Mucosa of descending colon (tissue), 3 donors: ENCODE data around the gene GTF2IRD1. TPM values are rescaled to one million over a fixed set of nuclear protein-coding genes. Genes with fewer than 3 reads are reported as not detected.
"Not testable (repeated sequence)": the region's sequence is repeated elsewhere in the genome, so short reads cannot be mapped to it uniquely, and the experiment has no call there.

Experiments used
- ATAC-seq: fragments of 200-7000 bp; cut with Tn5 transposase; one replicate; pipeline ENCODE4 v1.9.1; 2020; ENCODE audit warnings: mild to moderate bottlenecking, moderate library complexity
- DNase-seq, 3 donors: peaks; one replicate each; pipeline ENCODE4 v3.0.0-alpha.2; 2020
- H3K36me3 ChIP-seq: fragments of 200-600 bp; one replicate; pipeline ENCODE4 v1.8.0; 2021; ENCODE audit warnings: low read depth, mild to moderate bottlenecking
- H3K4me1 ChIP-seq: fragments of 200-600 bp; one replicate; pipeline ENCODE4 v1.8.0; 2021; ENCODE audit warnings: low read depth, mild to moderate bottlenecking
- H3K4me3 ChIP-seq: fragments of 200-600 bp; one replicate; pipeline ENCODE4 v1.8.0; 2021; ENCODE audit warnings: mild to moderate bottlenecking
- H3K9me3 ChIP-seq: fragments of 200-600 bp; one replicate; pipeline ENCODE4 v1.8.0; 2021; ENCODE audit warnings: mild to moderate bottlenecking
- intact Hi-C, 2 donors: fragments of 100-400 bp; cut with DNase I in 1 of 2; cut with micrococcal nuclease in 1 of 2; formaldehyde crosslinking; loops; one replicate each; pipeline versions ENCODE4 v1.11.0 to v1.11.1; 2022; cut with DNase I, micrococcal nuclease
- total RNA-seq, 3 donors: library from RNA; stranded (reverse); fragmentation: NEBNext Ultra II Directional in 2 of 3; extraction: Animal tissue kit (Norgen Biotek cat#: 25700) in 2 of 3; gene quantifications; one replicate each; pipeline versions ENCODE4 v1.2.1 to v1.2.4, GENCODE V29; 2021 to 2023
- TF ChIP-seq, protein P1 (sequence below): fragments of 200-600 bp; IDR thresholded peaks from one replicate; pipeline ENCODE4 v1.8.0; 2022; ENCODE audit warnings: antibody characterized with exemption, mild to moderate bottlenecking
- donor health status: DM: no; HTN: no; CAD: no; lungs with moderate emphysema.
- donor health status: DM: no; HTN: no; CAD: no.
- donor health status: DM: no; HTN: yes; CAD: no.

The GTF2IRD1 gene
- total RNA-seq, 3 donors from 2014 or later, result 10.5 to 30.7 (median 12.7) TPM

DNA sequence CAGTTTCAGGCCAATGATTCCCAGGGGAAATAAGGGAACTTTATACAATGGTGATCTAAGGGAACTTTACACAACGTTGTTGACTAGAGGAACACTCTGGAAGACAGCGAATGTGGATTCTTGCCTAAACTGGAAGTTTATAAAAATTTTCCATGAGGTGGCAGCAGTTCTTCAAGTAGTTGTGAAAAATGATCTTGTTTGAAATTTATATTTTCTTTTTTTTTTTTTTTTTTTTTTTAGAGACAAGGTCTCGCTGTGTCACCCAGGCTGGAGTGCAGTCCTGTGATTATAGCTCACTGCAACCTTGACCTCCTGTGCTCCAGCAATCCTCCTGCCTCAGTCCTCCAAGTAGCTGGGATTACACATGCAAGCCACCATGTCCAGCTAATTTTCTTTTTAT is 171.7 kb downstream of the GTF2IRD1 start:
- no peaks in the 10 kb centered on the region for H3K36me3 ChIP-seq
- ATAC-seq, result no peak

DNA sequence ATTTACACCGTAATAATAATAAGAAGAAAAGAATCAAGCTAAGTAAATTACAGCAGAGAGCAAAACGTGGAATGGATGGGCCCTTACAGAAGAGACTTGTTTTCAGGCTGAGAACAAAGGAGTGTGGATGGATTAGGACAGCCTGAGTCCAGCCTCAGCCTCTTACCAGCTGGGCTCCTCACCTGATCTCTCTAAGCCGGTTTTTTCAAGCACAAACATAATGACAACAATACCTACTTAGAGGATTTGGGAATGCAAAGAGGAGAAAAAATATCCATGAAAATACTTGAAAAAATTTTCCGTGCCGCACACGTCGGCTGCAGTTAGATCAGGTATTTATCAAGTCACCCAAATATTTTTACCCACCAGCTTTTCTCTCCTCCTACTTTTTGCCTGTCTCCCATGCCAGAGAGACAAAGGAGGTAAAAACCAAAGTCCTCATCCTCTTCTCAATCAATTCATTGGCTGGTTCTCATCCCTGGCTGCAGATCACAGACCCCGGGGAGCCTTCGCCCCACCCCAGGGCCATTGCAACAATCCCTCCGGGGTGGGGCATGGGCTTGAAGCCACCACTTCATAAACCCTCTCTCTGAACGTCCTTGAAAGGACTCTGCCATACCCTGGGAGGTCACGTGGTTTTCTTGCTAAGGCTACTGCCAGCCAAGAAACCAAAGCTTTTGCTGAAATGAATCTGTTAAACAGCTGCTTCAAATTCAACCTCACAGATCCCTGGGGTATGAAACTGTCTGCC is 174.1 kb downstream of the GTF2IRD1 start:
- TF ChIP-seq, protein P1, sequence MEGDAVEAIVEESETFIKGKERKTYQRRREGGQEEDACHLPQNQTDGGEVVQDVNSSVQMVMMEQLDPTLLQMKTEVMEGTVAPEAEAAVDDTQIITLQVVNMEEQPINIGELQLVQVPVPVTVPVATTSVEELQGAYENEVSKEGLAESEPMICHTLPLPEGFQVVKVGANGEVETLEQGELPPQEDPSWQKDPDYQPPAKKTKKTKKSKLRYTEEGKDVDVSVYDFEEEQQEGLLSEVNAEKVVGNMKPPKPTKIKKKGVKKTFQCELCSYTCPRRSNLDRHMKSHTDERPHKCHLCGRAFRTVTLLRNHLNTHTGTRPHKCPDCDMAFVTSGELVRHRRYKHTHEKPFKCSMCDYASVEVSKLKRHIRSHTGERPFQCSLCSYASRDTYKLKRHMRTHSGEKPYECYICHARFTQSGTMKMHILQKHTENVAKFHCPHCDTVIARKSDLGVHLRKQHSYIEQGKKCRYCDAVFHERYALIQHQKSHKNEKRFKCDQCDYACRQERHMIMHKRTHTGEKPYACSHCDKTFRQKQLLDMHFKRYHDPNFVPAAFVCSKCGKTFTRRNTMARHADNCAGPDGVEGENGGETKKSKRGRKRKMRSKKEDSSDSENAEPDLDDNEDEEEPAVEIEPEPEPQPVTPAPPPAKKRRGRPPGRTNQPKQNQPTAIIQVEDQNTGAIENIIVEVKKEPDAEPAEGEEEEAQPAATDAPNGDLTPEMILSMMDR, result no peak
- intact Hi-C loops, result no loop called here
- Histone ChIP-seq H3K4me3 (no peak overlapping the region), H3K4me1 (no peaks in the 10 kb centered on the region), H3K9me3 (no peaks in the 10 kb centered on the region), H3K36me3 (no peaks in the 10 kb centered on the region)
- ATAC-seq (peak; percentile 70), DNase-seq (peak in 2 of 3 donors; percentile 62 to 72)

More for the DNA sequence above, 171.7 kb downstream of the GTF2IRD1 start:
- DNase-seq, result no peak
- intact Hi-C loops, result no loop called here
- no peaks in the 10 kb centered on the region for H3K9me3 ChIP-seq
- no peak overlapping the region for H3K4me3 ChIP-seq
- no peaks in the 10 kb centered on the region for H3K4me1 ChIP-seq
- TF ChIP-seq, protein P1, result no peak

DNA sequence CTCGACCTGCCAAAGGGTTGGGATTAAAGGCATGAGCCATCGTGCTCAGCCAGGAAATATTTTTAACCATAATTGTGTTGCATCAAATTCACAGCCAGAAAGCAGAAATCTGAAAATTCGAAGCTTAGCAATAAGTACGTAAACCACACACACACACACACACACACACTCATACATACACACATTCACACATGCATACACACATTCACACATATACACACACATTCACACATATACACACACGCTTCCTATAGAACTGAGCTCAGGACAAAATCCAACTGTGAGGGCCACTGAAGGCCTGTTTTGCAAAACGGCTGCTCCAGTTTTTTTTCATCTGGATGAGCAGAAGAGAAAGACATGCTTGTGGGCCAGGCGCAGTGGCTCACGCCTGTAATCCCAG is 178.8 kb downstream of the GTF2IRD1 start:
- Histone ChIP-seq H3K9me3 (no peaks in the 10 kb centered on the region), H3K4me3 (no peak overlapping the region), H3K36me3 (no peaks in the 10 kb centered on the region), H3K4me1 (peaks cover 16% of the 10 kb centered on the region)
- ATAC-seq, result no peak
- no peak for DNase-seq
- TF ChIP-seq, protein P1, result no peak
- intact Hi-C loops, result no loop called here

DNA sequence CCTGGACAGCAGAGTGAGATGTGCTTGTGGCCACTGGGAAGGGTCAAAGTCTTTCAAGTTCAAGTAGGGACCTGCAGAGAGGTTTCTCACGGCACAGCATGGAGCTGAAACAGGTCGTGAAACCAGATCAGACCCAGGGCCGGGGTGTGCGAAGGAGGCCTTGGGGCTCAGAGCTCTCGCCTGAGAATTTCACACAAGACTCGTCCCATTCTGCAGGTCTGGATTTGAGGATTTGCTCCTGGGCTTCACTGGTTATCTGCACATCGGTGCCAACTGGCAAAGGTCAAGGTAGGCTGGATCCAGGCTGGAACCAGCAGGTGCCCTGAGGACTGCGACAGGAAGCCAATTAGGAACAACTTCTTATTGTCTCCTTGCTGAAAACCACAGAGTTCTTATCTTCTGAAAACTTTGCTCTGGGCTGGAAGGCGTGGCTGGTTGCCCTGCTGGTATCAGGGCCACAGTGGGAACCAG is 179.8 kb downstream of the GTF2IRD1 start:
- TF ChIP-seq, protein P1, result no peak
- H3K4me3 ChIP-seq, result no peak overlapping the region
- intact Hi-C loops, result no loop called here
- DNase-seq, result peak in 2 of 3 donors; percentile 48 to 57
- peak; percentile 28 for ATAC-seq
- no peaks in the 10 kb centered on the region for H3K36me3 ChIP-seq
- H3K4me1 ChIP-seq, result peaks cover 16% of the 10 kb centered on the region
- no peaks in the 10 kb centered on the region for H3K9me3 ChIP-seq

DNA sequence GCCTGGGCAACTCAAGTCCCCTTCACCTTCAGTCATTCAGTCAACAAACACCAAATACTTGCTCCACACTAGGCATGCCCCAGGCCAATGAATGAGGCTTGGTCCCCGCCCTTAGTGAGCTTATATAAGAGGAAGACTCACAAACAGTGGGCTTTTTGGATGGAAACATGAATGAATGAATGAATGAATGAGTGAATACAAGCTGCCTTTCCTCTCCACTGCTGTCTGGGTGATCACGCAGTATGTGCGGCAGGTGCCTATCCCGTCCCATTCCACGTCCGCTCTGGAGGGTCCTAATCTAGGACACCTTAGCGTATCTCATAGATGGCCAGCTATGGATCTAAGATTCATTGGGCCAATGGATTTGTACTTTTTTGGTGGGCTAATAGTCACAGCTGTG is 184.0 kb downstream of the GTF2IRD1 start:
- TF ChIP-seq, protein P1, result no peak
- H3K4me1 ChIP-seq, result peaks cover 16% of the 10 kb centered on the region
- no peak overlapping the region for H3K4me3 ChIP-seq
- DNase-seq (no peak), ATAC-seq (no peak)
- no peaks in the 10 kb centered on the region for H3K9me3 ChIP-seq
- intact Hi-C loops, result no loop called here
- H3K36me3 ChIP-seq, result no peaks in the 10 kb centered on the region

DNA sequence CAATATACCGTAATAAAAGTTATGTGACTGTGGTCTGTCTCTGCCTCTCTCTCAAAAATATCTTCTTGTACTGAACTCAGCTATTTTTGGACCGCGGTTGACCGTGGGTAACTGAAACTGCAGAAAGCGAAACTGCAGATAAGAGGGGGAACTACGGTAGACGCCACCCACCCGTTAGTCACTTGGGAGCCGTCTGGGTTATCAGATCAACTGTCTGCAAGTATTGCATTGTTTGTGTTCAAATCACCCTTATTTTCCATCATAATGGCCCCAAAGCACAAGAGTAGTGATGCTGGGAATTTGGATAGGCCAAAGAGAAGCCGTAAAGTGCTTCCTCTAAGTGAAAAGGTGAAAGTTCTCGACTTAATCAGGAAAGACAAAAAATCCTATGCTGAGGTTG is 196.3 kb downstream of the GTF2IRD1 start:
- H3K4me3 ChIP-seq, intact Hi-C loops: not testable (repeated sequence)
- DNase-seq, result peak in 2 of 3 donors; percentile 41 to 69

DNA sequence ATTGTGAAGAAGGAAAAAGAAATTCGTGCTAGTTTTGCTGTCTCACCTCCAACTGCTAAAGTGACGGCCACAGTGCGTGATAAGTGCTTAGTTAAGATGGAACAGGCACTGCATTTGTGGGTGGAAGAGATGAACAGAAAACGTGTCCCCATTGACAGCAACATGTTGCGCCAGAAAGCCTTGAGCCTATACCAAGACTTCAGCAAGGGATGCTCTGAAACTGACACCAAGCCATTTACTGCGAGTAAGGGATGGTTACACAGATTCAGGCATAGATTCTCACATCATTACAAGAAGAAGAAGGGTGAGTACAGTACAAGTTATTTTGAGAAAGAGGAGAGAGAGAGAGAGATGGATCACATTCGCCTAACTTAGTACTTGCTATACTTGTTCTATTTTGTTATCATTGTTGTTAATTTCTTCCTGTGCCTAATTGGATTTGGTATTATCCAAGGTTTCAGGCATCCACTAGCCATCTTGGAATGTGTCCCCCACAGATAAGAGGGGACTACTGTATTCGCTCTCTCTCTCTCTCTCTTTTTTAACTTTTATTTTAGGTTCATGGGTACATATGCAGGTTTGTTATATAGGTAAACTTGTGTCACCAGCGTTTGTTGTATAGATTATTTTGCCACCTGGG is 196.9 kb downstream of the GTF2IRD1 start:
- intact Hi-C loops, H3K36me3 ChIP-seq, DNase-seq, H3K4me1 ChIP-seq, H3K9me3 ChIP-seq, H3K4me3 ChIP-seq: not testable (repeated sequence)
- peak; percentile 31 for ATAC-seq

More for the DNA sequence above, 196.3 kb downstream of the GTF2IRD1 start:
- not testable (repeated sequence) for H3K9me3 ChIP-seq, H3K36me3 ChIP-seq, H3K4me1 ChIP-seq
- ATAC-seq, result peak; percentile 81

DNA sequence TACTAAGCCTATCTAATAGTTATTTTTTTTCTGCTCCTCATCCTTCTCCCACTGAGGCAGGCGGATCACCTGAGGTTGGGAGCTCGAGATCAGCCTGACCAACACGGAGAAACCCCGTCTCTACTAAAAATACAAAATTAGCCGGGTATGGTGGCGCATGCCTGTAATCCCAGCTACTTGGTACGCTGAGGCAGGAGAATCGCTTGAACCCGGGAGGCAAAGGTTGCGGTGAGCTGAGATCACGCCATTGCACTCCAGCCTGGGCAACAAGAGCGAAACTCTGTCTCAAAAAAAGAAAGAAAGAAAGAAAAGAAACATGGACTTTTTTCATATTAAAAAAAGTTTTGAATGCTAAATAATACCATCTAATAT is 197.4 kb downstream of the GTF2IRD1 start:
- intact Hi-C loops, H3K36me3 ChIP-seq, H3K4me3 ChIP-seq, DNase-seq, H3K9me3 ChIP-seq, ATAC-seq, H3K4me1 ChIP-seq: not testable (repeated sequence)
